Peyer's patch (tissue), 4 donors: Measurements from ENCODE around the gene RAMP3. TPM values are rescaled to one million over a fixed set of nuclear protein-coding genes. Genes with fewer than 3 reads are reported as not detected.

Source experiments
- DNase-seq, 3 donors: peaks; one replicate each; pipeline ENCODE4 v3.0.0-alpha.2; 2017 to 2019
- H3K27ac ChIP-seq, 4 donors: fragments of 200-600 bp; sonication (generic); one replicate each; pipeline ENCODE4 v1.5.1; 2016 to 2019
- H3K27me3 ChIP-seq, 2 donors: fragments of 200-600 bp; sonication (generic); one replicate each; pipeline ENCODE4 v1.5.1; 2019
- H3K36me3 ChIP-seq, 3 donors: fragments of 200-600 bp; sonication (generic); one replicate each; pipeline ENCODE4 v1.5.1; 2016 to 2019
- H3K4me1 ChIP-seq, 4 donors: fragments of 200-600 bp; sonication (generic); one replicate each; pipeline ENCODE4 v1.5.1; 2016 to 2019
- H3K4me3 ChIP-seq, 4 donors: fragments of 200-600 bp; sonication (generic); 1 replicate in 3 of 4; 2 replicates in 1 of 4; pipeline ENCODE4 v1.5.1; 2016 to 2019; ENCODE audit warnings: mild to moderate bottlenecking in 1 of 4
- H3K9me3 ChIP-seq, 4 donors: fragments of 200-600 bp; sonication (generic); one replicate each; pipeline ENCODE4 v1.5.1; 2016 to 2019; ENCODE audit warnings: mild to moderate bottlenecking in 1 of 4
- CTCF ChIP-seq, 6 experiments: fragments of 450-650 bp in 4 of 6; fragments of 200-600 bp in 2 of 6; sonication (generic) in 1 of 6; IDR thresholded peaks; one replicate each; pipeline ENCODE4 v1.5.1; 2017 to 2019; ENCODE audit warnings: antibody characterized with exemption in 6 of 6, mild to moderate bottlenecking in 3 of 6, moderate library complexity in 1 of 6
- POLR2A ChIP-seq, 2 donors: fragments of 450-650 bp; IDR thresholded peaks; one replicate each; pipeline ENCODE4 v1.5.1; 2017; ENCODE audit warnings: antibody characterized with exemption in 2 of 2, mild to moderate bottlenecking in 2 of 2, moderate library complexity in 2 of 2
- total RNA-seq, 4 donors: library from RNA; depleted of rRNA; stranded (reverse); fragments of >200 nt; gene quantifications; one replicate each; pipeline ENCODE4 v1.1.0, GENCODE V29; 2016

Gene RAMP3
- total RNA-seq, 4 donors from 2014 or later, result 8.6 to 89.1 (median 20.1) TPM

- no peak for TF ChIP-seq POLR2A (IDR thresholded peaks at IDR 0.05)
- no peak for TF ChIP-seq CTCF (IDR thresholded peaks at IDR 0.05)
- peak in 1 of 3 donors; percentile 33 for DNase-seq
- Histone ChIP-seq H3K4me1 (no peaks in the 10 kb centered on the region), H3K9me3 (no peaks in the 10 kb centered on the region), H3K27ac (no peak overlapping the region), H3K4me3 (no peak overlapping the region), H3K36me3 (no peaks in the 10 kb centered on the region), H3K27me3 (no peaks in the 10 kb centered on the region)
Measured at GRCh38 chr7:45174328-45174610, 16.7 kb downstream of the RAMP3 start.

GRCh38 chr7:45174966-45175765 lies 17.6 kb downstream of the RAMP3 start:
- Histone ChIP-seq H3K36me3 (no peaks in the 10 kb centered on the region), H3K27me3 (no peaks in the 10 kb centered on the region), H3K9me3 (no peaks in the 10 kb centered on the region), H3K4me3 (no peak overlapping the region), H3K4me1 (no peaks in the 10 kb centered on the region), H3K27ac (no peak overlapping the region)
- TF ChIP-seq POLR2A (IDR thresholded peaks at IDR 0.05), result no peak
- no peak for TF ChIP-seq CTCF (IDR thresholded peaks at IDR 0.05)
- DNase-seq, result peak in 1 of 3 donors; percentile 30

- Histone ChIP-seq H3K4me3 (no peak overlapping the region), H3K4me1 (no peaks in the 10 kb centered on the region), H3K9me3 (no peaks in the 10 kb centered on the region), H3K27me3 (no peaks in the 10 kb centered on the region), H3K27ac (no peak overlapping the region), H3K36me3 (no peaks in the 10 kb centered on the region)
- no peak for DNase-seq
- TF ChIP-seq POLR2A (IDR thresholded peaks at IDR 0.05), result no peak
- no peak for TF ChIP-seq CTCF (IDR thresholded peaks at IDR 0.05)
Measured at GRCh38 chr7:45176091-45176490, 18.5 kb downstream of the RAMP3 start.

- DNase-seq, result peak in 2 of 3 donors; percentile 35 to 44
- H3K4me3 ChIP-seq, result no peak overlapping the region
- H3K9me3 ChIP-seq, result no peaks in the 10 kb centered on the region
- TF ChIP-seq POLR2A (IDR thresholded peaks at IDR 0.05), result no peak
- no peak for TF ChIP-seq CTCF (IDR thresholded peaks at IDR 0.05)
- H3K4me1 ChIP-seq, result no peaks in the 10 kb centered on the region
- no peaks in the 10 kb centered on the region for H3K36me3 ChIP-seq
- no peak overlapping the region for H3K27ac ChIP-seq
- H3K27me3 ChIP-seq, result no peaks in the 10 kb centered on the region
Measured at GRCh38 chr7:45176886-45177731, 19.5 kb downstream of the RAMP3 start.

- Histone ChIP-seq H3K36me3 (no peaks in the 10 kb centered on the region), H3K27me3 (no peaks in the 10 kb centered on the region), H3K4me3 (no peak overlapping the region), H3K27ac (no peak overlapping the region), H3K9me3 (no peaks in the 10 kb centered on the region), H3K4me1 (no peaks in the 10 kb centered on the region)
- peak in 2 of 3 donors; percentile 26 to 41 for DNase-seq
- TF ChIP-seq CTCF (IDR thresholded peaks at IDR 0.05), result no peak
- no peak for TF ChIP-seq POLR2A (IDR thresholded peaks at IDR 0.05)
Measured at GRCh38 chr7:45177801-45178200, 20.2 kb downstream of the RAMP3 start.
